GM04504 (cell line): Measurements from ENCODE around the gene MAVS.

Experiments
- DNase-seq: peaks from one replicate; pipeline ENCODE4 v3.0.0-alpha.2; 2012; ENCODE audit warnings: low read depth

MAVS gene

GRCh38 chr20:3846740-3847428 lies at the start of gene MAVS:
Gene MAVS (plus strand): TSS chr20:3846834. CDS start chr20:3854625, 7,791 bp downstream.
- DNase-seq = peak; percentile 52

- DNase-seq = no peak
Observed at GRCh38 chr20:3797226-3797545, 49.4 kb upstream of the MAVS start.

GRCh38 chr20:3797592-3798372 lies 48.9 kb upstream of the MAVS start:
- DNase-seq = no peak

DNA sequence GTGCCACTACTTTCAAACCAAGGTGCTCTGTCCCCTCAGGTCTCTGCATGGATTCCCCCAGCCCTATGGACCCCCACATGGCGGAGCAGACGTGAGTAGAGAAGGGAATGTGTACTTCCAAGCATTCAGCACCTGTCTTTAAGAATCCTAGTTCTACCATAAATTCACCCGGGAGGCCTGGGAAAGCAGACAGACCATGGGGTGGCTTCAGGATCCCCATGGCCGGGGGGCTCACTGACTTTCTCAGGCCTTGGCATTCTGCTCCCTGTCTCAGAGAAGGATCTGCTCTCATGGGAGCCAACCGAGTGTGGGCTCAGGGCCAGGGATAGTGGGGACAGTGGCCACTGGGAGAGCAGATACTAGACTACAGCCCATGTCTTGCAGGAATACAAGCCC lies 48.3 kb upstream of the MAVS start:
- DNase-seq = no peak

DNA sequence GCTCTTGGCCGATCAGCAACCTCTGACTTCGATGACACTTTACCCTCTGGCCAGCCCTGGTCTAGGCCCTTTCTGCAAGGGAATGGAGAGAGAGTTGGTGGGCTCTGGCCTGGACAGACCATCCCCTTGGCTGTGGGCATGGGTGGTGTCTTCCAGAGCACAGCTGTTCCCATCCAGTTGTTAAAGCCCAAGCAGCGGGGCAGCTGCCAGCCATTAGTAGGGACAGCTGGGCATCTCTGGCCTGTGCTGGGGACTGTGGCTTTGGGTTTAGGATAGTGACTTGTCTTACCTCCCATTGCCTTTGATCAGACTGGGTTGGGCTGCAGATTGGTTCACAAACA lies 47.8 kb upstream of the MAVS start:
- DNase-seq = no peak

- DNase-seq = no peak
Observed at GRCh38 chr20:3800256-3800877, 46.3 kb upstream of the MAVS start.

- no peak for DNase-seq
Observed at GRCh38 chr20:3800878-3801260, 45.8 kb upstream of the MAVS start.

GRCh38 chr20:3801299-3801698 lies 45.3 kb upstream of the MAVS start:
- no peak for DNase-seq

- no peak for DNase-seq
Observed at GRCh38 chr20:3801846-3802245, 44.8 kb upstream of the MAVS start.

GRCh38 chr20:3802524-3803239 lies 44.0 kb upstream of the MAVS start:
- DNase-seq = no peak

GRCh38 chr20:3803289-3803688 lies 43.3 kb upstream of the MAVS start:
- DNase-seq = no peak

DNA sequence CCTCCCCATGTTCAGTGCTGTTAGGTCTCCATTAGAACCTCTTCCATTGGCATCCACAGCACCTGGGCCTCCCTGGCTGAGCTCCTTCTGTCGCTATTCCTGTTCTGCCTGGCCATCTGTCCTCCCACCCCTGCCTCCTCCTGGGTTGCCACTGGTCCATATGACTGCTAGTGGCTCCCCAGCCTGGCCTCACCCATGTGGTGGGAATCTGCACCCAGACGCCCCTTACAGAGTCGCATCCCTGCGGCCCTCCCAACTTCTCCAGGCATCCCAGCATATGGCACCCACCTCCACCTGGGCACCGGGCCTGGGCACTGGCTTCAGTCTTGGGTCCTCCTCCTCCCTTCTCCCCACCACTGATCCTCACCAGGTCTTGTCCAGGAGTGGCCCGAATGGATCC lies 42.8 kb upstream of the MAVS start:
- DNase-seq = no peak

- no peak for DNase-seq
Observed at GRCh38 chr20:3804254-3804751, 42.3 kb upstream of the MAVS start.

- no peak for DNase-seq
Observed at GRCh38 chr20:3804781-3805180, 41.9 kb upstream of the MAVS start.

GRCh38 chr20:3808544-3808943 lies 38.1 kb upstream of the MAVS start:
- DNase-seq = no peak

GRCh38 chr20:3811467-3812258 lies 35.0 kb upstream of the MAVS start:
- DNase-seq = peak; percentile 99

DNA sequence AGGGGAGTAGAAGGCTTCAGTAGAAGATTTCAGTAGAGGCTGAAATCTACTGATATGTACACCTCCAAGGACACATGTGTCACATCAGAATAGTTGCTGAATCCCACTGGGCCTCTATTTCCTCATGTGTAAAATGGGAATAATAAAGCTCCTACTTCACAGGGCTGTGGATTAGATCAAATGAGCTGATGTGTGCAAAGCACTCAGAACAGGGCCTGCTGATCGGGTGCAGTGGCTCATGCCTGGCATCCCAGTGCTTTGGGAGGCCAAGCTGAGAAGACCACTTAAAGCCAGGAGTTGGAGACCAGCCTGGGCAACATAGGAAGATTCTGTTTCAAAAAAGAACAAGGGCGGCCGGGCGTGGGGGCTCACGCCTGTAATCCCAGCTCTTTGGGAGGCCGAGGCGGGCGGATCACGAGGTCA lies 34.4 kb upstream of the MAVS start:
- no peak for DNase-seq

DNA sequence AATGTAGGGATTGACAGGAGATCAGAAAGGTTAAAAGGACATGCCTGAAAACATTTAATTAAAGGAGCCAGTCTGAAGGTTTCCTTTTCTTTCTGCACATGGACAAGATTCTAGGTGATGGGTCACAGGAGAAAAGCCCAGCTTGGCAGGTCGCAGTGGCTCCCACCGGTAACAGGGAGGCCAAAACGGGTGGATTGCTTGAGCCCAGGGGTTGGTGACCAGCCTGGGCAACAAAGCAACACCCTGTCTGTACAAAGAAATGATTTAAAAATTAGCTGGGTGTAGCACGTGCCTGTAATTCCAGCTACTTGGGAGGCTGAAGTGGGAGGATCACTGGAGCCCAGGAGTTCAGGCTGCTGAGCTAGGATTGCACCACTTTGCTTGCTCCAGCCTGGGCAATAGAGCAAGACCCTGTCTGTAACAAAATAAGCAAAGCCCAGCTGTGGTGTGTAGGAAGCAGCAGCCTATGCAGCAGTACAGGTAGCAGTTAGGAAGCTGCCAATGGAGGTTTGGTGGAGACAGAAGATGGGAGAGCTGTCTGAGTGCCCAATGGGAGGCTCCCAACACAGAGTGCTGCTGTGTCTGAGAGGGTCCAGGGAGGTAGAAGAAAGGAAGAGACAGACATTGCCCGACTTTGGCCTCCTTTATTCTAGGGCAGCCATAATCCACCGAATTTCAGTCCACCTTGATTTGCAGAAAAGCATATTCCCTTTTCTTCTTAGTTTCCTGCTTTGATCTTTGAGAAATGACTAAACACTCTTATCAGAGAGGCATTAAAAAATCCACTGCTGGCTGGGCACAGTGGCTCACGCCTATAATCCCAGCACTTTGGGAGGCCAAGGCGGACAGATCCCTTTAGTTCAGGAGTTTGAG lies 33.4 kb upstream of the MAVS start:
- no peak for DNase-seq

DNA sequence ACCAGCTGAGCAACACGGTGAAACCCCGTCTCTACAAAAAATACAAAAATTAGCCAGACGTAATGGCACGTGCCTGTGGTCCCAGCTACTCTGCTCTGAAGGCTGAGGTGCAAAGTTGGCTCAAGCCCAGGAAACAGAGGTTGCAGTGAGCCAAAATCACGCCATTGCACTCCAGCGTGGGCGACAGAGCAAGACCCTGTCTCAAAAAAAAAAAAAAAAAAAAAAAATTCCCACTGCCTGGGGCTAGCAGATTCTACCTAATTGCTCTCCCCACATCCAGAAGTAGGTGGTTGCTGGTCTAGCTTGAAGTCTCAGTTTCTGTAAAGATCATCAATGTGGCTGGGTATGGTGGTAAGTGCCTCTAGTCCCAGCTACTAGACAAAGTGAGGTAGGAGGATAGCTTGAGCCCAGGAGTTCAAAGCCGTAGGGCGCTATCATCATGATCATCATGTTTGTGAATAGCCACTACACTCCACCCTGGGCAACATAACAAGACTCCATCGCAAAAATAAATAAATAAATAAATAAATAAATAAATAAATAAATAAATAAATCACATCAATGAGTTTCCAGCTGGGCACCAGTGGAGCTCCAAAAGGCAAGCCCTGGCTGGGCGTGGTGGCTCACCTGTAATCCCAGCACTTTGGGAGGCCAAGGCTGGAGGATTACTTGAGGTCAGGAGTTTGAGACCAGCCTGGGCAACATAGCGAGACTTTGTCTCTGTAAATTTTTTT lies 32.6 kb upstream of the MAVS start:
- no peak for DNase-seq

- DNase-seq = no peak
Observed at GRCh38 chr20:3814928-3815495, 31.6 kb upstream of the MAVS start.
